Kidney tubule cell (primary cell): ENCODE data around the gene GTPBP10.

Experiments
- DNase-seq: peaks from one replicate; pipeline ENCODE4 v3.0.0-alpha.2; 2018; ENCODE audit warnings: low spot score

GTPBP10 gene

GRCh38 chr7:90432752-90433151 is 86.2 kb downstream of the GTPBP10 start:
- no peak for DNase-seq

- DNase-seq = no peak
Measured at GRCh38 chr7:90433221-90433620, 86.7 kb downstream of the GTPBP10 start.
